HFF-Myc (cell line): ENCODE measurements around the gene GLOD4.
A peak's percentile ranks its signal among the peaks of the same experiment; 100 is the strongest.
"Not testable (repeated sequence)": the region's sequence is repeated elsewhere in the genome, so short reads cannot be mapped to it uniquely, and the experiment has no call there.

ENCODE experiments used
- DNase-seq: peaks from one replicate; pipeline ENCODE4 v3.0.0-alpha.2; 2011; ENCODE audit warnings: low read depth; ENCODE audit errors: extremely low read depth
- H3K4me3 ChIP-seq: replicated peaks from 2 replicates; pipeline ENCODE4 v1.5.1; 2011; ENCODE audit warnings: low read depth, mild to moderate bottlenecking, control low read depth, low read length
- TF ChIP-seq, protein P1 (sequence below): IDR thresholded peaks from 2 replicates; pipeline ENCODE4 v1.5.1; 2012; ENCODE audit warnings: mild to moderate bottlenecking, low read depth, low read length, control low read depth; ENCODE audit errors: missing control alignments

The GLOD4 gene

DNA sequence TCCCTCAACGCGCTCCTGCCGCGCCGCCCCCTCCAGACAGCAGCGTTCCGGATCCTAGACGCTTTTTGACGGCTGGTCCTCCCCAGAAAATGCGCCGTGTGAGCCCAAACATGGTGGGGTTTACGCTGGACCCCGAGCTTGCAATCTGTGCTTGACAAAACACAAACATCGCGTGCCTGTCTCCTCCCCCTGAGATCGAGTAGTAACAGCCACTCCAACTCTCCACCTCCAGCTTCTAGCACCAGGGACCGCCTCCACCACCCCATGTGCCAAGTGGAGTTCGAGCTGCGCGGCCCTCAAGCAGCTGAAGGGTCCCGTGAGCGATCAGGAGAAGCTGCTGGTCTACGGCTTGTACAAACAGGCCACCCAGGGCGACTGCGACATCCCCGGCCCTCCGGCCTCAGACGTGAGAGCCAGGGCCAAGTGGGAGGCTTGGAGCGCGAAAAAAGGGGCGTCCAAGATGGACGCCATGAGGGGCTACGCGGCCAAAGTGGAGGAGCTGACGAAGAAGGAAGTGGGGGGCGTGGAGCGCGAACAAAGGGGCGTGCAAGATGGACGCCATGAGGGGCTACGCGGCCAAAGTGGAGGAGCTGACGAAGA, 29.4 kb downstream of the GLOD4 start:
- DNase-seq = no peak
- H3K4me3 ChIP-seq = peak overlapping the region; percentile 78
- TF ChIP-seq, protein P1, sequence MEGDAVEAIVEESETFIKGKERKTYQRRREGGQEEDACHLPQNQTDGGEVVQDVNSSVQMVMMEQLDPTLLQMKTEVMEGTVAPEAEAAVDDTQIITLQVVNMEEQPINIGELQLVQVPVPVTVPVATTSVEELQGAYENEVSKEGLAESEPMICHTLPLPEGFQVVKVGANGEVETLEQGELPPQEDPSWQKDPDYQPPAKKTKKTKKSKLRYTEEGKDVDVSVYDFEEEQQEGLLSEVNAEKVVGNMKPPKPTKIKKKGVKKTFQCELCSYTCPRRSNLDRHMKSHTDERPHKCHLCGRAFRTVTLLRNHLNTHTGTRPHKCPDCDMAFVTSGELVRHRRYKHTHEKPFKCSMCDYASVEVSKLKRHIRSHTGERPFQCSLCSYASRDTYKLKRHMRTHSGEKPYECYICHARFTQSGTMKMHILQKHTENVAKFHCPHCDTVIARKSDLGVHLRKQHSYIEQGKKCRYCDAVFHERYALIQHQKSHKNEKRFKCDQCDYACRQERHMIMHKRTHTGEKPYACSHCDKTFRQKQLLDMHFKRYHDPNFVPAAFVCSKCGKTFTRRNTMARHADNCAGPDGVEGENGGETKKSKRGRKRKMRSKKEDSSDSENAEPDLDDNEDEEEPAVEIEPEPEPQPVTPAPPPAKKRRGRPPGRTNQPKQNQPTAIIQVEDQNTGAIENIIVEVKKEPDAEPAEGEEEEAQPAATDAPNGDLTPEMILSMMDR = no peak

DNA sequence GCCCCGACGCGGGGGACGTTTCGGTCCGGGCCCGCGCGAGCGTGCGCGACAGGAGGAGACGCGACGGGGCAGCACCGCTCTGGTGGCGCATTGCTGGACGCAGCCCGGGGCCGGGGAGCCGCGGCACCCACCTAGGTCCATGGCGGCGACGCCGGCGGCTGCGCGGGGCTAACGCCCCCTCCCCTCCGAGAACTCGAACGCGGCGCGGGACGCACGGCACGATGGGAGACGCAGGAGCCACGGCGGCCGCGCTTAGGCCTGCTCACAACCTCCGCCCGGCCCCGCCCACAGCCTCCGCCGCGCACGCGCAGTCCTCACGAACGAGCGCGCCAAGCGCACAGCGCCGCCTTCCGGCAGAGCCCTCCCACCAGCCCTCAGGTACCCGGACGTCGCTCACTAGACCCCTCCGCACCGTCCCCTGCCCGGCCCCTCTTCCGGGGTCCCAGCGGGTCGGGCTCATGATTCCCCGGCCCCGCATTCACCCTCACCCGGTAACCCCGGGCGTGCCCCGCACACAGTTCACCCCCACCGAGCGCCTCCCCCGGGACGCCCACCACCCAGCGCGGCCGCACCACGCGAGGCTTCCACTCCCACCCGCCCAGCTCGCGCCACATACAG, 30.0 kb downstream of the GLOD4 start, which contains the start of gene GEMIN4:
GEMIN4 (minus strand) TSS at position 263 of the 618 bp plus-strand sequence; CDS start at position 141, 122 bp downstream.
- DNase-seq = peak; percentile 71
- TF ChIP-seq, protein P1 = peak; percentile 92
- H3K4me3 ChIP-seq = peak within 1 kb of the TSS; percentile 78

DNA sequence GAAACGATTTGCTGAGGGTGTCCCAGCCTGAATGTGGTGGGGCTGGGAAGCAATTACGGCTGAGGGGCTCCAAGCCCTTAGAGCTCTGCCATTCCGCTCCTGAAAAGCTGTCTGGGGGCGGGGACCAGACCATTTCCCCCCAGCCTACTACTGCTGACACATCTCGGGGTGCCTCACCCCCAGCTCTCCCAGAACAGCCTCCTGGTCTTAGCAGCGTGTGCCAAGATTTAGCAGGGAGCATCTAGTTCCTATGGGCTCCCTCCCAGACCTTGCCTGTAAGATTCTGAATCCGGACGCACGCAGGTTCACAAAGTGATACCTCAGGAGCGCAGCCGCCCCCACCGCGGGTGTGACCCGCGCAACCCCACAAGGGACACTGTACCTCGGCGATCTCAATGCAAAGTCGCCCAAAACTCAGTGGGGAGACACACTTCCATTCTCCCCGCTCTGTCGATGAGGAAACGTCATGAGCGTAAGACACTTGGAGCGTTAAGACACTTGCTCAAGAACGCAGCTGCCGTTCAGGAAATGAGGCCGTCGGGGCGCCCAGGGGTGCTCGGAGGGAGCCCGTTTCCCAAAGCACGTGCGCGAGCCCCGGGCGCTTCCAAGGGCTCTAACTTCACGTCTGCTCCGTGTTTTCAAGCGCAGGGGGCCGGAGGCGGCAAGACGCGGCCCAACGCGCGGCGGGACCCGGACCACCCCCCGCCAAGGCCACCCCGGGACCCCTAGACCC, 30.6 kb downstream of the GLOD4 start:
- peak overlapping the region; percentile 78 for H3K4me3 ChIP-seq
- no peak for DNase-seq
- TF ChIP-seq, protein P1 = no peak

DNA sequence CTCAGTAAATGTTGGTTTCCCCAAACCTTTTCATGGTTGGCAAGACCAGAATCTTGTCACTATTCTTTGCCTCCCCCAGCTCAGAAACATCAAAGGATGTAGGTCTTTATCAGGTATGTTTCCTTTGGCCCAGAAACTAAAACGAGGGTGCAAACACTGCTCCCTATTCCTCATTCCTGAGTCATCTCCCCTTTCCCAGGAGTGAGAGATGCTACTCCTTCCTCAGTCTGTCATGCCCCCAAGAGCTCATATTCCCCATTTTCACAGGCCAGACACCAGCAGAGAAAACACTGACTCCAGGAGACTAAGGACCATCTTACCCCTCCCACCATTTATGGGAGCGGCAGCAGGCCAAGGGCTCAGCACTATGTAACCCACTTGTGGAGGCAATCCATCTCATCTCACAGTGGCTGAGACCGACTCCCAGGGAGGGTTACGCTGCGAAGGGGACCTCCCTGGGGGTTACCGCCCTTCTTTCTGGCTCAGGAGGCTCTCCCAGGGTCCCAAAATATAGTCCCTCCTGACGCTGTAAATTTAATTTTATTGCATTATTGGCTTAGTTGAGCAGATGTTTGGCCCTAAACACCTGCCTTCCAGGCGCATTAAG, 31.5 kb downstream of the GLOD4 start:
- no peak for DNase-seq
- TF ChIP-seq, protein P1 = no peak
- peak overlapping the region; percentile 78 for H3K4me3 ChIP-seq

DNA sequence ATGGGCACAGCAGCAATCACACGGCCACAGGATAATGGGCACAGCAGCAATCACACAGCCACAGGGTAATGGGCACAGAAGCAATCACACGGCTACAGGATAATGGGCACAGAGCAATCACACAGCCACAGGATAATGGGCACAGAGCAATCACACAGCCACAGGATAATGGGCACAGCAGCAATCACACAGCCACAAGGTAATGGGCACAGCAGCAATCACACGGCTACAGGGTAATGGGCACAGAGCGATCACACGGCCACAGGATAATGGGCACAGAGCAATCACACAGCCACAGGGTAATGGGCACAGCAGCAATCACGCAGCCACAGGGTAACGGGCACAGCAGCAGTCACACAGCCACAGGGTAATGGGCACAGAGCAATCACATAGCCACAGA, 32.7 kb downstream of the GLOD4 start:
- DNase-seq, H3K4me3 ChIP-seq: not testable (repeated sequence)

DNA sequence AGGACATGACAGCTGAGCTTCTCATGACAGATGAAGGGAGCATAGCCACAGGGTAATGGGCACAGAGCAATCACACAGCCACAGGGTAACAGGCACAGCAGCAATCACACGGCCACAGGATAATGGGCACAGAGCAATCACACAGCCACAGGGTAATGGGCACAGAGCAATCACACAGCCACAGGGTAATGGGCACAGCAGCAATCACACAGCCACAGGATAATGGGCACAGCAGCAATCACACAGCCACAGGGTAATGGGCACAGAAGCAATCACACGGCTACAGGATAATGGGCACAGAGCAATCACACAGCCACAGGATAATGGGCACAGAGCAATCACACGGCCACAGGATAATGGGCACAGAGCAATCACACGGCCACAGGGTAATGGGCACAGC, 33.5 kb downstream of the GLOD4 start:
- not testable (repeated sequence) for DNase-seq, H3K4me3 ChIP-seq

DNA sequence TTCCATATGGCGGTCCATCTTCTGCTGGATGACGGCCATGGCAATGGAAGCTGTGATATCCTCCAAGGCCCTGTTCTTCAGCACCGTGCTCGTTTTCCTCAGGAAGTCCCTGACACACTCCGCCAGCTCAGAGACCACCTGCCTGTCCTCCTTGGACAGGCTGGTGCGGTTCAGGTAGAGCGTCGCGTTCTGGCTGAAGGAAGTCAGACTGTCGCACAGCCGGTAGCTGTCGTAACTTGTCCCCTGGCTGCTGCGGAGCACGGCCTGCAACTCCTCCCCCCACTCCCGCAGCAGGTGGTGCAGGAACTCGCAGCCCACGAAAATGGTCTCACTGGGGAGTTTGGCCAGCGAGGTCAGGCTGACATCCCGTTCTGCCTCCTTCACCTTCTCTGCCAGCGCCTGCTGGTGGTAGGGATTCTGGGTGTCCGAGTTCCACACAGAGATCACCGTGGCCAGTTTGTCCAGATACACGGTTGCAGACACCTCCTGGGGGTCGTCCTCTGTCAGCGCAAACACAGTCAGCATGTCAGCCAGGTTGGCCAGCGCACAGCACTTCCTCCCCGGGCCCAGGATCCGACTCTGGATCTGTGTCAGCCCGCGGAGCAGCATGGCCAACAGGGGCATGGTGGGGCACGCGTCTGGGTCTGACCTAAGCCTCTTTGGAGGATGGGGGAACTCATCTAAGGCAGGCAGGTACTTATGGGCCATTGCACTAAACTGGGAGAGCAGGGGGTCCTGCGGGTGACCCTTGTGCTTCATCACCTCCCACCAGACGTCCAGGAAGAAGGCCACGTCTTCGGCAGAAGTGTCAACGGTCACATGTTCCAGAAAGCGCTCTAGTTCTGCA, 35.1 kb downstream of the GLOD4 start:
- H3K4me3 ChIP-seq = no peak overlapping the region
- no peak for DNase-seq
- TF ChIP-seq, protein P1 = no peak
